Fibroblast of lung (primary cell): ENCODE data around the gene CDK15.

Source experiments
- EZH2 ChIP-seq: IDR thresholded peaks from 2 replicates; pipeline ENCODE4 v1.5.1; 2012; ENCODE audit warnings: low read length, control low read depth, mild to moderate bottlenecking; ENCODE audit errors: missing control alignments
- TF ChIP-seq, protein P1 (sequence below), 2 donors: IDR thresholded peaks in 1 of 2; conservative IDR thresholded peaks in 1 of 2; 1 replicate in 1 of 2; 2 replicates in 1 of 2; pipeline ENCODE4 v1.5.1; 2011 to 2012; ENCODE audit warnings: low read length in 2 of 2, control low read depth in 1 of 2, inconsistent platforms in 1 of 2, low read depth in 1 of 2, mild to moderate bottlenecking in 1 of 2

- TF ChIP-seq, protein P1, sequence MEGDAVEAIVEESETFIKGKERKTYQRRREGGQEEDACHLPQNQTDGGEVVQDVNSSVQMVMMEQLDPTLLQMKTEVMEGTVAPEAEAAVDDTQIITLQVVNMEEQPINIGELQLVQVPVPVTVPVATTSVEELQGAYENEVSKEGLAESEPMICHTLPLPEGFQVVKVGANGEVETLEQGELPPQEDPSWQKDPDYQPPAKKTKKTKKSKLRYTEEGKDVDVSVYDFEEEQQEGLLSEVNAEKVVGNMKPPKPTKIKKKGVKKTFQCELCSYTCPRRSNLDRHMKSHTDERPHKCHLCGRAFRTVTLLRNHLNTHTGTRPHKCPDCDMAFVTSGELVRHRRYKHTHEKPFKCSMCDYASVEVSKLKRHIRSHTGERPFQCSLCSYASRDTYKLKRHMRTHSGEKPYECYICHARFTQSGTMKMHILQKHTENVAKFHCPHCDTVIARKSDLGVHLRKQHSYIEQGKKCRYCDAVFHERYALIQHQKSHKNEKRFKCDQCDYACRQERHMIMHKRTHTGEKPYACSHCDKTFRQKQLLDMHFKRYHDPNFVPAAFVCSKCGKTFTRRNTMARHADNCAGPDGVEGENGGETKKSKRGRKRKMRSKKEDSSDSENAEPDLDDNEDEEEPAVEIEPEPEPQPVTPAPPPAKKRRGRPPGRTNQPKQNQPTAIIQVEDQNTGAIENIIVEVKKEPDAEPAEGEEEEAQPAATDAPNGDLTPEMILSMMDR (conservative IDR thresholded peaks at IDR 0.05 in 1 of 2, IDR thresholded peaks at IDR 0.05 in 1 of 2; ENCODE audit: low read depth in 1 of 2, low read length in 2 of 2): no peak
- TF ChIP-seq EZH2: no peak
These were observed 75.4 kb downstream of the CDK15 start for GRCh38 chr2:201881741-201882140.
